Measurements from ENCODE around the gene PWWP2B.

PWWP2B gene

DNA sequence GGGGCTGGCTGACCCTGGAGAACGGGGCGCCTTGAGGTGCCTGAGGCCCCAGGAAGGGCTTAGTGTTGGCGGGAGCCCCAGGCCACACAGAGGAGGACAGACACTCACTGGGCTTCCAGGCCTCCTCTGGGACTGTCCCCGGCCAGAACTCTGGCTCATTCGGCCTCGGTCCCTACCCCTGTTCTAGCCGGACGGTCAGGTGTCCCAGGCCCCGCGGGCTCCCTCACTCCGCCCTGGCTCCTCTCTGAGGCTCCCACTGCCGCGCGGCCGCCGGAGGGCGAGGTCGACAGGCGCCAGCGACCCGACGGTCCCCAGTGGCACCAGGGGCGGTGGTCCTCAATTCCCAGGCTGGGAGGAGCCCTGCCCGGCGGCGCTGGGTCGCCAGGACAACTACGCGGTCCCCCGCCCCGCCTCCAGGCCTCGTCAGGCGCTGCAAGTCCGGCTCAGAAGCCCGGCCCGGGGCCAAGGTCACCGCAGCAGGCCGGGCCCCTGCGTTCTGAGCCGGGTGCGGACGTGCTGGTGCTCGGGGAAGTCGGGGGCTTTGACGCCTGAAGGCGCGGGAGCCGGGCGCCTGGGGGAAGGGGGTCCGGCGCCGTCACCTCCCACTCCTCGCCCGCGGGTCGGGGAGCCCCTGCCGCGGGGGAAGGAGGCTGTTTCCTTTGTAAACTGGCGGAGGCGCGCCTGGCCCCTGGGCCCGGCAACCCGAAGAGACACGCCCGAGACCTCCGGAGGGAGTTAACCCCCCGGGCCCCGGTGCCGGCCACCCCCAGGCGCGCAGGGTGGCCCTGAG lies 1.1 kb upstream of the PWWP2B start:
- no peak for DNase-seq

DNA sequence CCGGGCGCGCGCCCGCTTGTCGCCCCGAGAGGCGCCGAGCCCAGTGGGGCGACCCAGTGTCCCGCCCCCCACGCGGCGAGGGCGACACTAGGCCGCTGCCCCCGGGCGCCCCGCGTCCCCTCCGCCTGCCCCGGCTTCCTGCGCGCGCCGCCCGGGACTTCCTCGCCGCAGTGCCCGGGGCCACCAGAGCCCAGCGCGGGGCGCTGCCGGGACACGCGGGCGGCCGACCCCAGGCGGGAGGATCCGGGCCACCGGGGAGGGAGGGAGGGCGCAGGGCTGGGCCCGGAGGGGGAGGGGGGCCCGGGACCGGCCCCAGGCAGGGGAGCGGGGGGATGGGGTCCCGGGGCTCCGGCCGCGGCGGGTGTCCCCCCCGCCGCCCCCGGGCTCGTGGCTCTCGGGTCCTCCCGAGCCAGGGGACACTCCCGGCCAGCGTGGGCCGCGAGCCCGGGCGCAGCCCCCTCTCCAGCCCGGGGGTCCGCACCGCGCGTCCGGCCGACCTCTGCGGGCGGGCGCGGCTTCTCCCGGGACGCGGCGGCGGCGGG lies 435 bp upstream of the PWWP2B start:
- DNase-seq = peak; percentile 52

DNA sequence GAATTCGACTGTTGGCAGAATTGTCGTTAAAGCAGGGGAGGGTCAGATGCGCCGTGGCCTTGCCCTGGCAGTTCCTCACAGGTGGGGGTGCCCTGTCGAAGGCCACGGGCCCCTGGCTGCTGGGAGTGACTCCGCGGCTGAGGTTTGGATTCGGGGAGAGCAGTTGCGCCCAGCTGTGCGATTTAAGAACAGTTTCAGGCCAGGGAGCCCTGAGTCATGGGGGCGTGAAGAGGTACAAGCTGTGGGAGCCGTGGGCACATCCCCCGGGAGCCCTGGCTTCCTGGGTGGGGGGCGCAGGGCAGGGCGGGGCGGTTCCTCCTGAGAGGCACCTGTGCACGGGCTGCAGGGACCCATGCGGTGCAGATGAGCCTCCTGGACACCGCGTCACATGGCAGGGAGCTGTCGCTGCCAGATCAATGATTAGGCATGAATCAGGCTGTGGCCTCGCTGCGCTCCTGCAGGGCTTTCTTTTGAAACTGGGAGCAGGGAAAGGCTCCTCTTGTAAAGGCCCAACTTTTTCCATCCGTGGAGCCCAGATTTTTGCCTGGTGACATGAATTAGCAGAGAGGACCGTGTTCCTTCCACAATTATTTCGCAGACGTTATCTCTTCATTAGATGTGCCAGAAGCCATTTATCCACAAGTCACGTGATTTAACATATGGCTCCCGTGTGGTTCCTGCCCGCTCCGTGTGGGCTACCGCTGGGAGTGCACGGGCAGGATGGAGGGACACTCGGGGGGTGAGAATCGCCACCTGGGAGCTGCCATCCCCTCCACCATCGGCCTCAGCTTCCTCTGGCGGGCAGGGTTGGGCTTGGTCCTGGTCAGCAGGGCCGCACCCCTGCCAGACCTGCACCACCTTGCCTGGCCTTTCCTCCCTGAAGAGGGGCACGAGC lies 918 bp downstream of the PWWP2B start:
- peak; percentile 27 for DNase-seq

DNA sequence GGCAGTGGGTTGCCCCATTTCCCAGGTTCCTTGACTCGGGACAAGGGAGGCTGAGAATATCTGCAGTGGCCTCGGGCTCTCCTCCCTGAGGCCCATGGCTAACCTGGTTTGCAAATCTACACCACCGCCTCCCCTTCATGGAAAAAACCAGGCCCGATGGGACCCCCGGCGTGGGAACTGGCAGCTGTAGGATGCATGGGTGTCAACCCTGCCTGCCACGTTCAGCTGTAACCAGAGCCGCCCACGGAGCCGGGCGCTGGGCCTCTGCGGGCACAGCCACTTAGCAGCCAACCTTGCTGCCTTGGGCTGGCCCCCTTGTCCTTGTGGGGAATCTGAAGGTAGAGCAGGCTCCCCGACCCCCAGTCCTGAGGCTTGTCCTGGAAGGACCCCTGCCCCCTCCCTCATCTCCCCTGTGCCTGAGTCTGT lies 1.6 kb downstream of the PWWP2B start:
- no peak for DNase-seq

DNA sequence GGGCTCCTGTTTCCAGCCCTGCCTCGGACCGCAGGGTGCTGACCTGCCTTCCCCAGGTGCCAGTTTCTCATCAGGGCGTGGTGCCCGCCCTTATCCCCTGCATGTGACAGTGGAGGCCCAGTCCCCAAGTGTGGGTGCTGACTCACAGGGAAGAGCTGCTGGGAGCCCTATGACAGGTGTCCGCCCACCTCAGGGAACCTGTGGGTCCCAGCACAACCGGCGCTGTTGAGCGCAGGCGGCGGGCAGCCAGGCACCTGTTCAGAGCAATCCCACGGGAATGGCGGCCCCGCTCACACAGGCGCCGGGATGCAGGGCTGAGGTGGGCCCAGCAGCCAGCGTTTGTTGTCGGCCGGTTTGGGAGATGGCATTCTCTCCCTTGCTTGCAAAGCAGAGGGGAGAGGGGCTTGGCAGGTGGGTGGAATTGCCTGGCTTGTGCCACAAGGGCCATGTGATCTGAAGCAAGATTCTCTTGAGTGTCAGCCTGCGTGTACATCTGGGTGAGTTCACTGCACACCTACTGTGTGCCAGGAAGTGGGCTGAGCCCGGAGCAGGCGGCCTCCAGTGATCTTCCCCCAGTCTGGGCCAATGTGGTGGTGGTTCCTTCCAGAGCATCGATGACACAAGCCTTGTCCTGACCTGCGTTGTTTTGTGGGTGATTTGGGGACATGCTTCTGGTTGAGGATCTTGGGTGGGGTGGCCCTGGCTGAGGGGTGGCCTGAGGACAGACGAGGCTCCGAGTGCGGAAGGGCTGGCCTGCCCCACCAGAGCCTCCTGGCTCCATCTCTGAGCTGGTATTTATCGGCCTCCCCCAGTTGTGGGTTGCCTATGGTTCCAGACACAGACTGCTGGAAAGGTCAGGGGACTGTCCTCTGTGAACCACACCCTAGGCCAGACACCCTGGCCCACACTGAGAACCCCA lies 2.4 kb downstream of the PWWP2B start:
- no peak for DNase-seq

DNA sequence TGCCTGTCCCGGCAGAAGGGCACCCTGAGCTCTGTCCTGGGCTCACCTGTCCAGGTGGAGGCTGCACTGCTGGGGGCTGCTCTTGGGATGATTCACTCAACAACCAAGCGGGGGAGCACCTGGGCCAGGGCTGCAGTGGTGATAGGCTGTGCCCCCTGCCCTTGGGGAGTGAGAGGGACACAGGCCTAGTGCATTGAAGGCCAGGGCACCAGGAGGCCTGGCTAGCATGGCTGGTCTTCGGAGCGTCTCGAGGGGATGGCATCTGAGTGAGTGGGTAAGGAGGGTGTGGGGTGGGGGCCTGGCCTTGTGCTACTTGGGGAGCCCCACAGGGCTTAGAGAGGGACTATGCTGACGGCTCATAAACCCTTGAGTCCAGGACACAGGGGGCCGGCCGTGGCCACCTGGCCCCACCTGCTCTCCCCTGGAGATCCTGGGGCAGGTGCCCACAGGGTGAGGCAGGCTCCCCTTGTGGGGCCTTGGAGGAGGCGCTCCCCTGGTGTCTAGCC lies 3.1 kb downstream of the PWWP2B start:
- DNase-seq = no peak

DNA sequence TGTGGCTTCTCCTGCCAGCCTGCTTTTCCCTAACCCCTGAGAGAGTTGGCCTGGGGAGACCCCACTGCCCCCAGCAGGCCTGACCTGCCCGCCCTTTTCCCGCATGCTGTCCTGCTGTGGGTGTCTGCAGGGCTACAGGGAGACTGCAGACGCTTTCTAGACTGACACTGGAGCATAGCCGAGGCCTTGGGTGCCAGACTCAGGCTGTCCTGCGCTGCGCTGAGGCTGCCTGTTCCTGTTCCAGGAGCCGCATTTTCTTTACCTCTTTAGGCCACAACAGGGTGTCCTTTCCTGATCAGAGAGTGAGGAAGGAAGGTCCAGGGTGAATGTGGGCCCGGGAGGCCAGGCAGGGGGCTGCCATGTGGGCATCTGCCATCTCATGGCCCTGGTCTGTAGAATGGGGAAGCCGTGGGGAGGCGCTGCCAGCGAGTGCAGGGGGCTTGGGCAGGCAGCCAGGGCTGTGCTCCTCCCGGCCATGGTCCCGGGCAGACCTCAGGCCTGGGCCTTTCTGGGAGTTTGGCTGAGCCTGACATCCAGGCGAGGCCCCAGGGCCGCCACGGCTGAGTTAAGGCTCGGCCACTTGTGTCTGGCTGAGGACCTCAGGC lies 3.6 kb downstream of the PWWP2B start:
- no peak for DNase-seq

DNA sequence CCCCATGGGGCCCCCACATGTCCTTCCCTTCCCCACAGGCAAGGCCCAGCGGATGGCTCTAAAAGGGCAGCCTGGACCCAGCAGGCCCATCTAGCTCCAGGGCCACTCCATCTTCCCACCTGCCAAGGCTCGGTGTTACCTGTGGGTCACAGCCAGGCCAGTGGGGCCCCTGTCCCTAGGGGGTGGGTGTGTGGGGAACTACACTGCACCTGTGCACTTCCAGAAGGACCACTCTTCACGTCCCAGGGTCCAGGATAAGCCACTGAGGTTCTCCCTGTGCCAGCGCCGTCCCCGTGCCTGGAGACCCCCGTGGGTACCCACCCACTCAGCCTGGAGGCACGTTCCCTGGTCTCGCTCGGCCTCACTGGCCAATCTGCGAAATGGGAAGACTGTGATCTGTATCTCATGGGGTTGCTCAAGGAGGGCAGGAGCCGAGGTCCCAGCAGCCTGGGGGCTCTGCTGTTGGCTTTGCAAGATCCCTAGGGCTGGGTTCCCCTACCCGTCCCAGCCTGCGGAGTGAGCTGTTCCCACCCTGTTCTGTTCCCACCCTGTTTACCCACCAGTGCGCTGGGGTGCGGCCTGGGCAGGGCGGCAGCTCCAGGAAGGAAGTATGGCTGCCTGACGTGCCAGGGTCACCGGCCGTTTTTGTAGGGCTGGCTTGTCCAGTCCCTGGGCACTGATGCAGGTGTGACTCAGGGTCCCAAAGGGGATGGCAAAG lies 4.6 kb downstream of the PWWP2B start:
- no peak for DNase-seq

DNA sequence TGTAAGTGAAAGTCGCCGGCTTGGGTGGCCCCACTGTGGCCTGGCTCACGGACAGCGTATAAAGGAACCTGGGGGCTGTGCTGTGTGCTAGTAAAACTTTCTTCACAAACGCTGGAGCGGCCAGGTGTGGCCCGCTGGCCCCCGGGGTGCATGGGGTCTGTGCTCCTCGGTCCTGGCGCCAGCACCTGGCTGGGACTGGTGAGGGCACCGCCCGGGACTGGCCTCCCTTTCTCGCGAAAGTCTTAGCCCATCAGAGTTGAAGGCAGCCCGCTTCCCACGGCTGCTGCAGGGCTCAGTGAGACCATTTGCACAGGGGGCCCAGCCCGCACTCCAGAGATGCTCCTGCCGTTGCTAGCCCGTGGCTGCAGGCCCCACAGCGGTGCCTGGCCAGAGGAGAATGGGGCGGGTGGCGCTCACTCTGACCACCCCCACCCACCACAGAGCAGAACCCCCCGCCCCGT lies 5.8 kb downstream of the PWWP2B start:
- no peak for DNase-seq

DNA sequence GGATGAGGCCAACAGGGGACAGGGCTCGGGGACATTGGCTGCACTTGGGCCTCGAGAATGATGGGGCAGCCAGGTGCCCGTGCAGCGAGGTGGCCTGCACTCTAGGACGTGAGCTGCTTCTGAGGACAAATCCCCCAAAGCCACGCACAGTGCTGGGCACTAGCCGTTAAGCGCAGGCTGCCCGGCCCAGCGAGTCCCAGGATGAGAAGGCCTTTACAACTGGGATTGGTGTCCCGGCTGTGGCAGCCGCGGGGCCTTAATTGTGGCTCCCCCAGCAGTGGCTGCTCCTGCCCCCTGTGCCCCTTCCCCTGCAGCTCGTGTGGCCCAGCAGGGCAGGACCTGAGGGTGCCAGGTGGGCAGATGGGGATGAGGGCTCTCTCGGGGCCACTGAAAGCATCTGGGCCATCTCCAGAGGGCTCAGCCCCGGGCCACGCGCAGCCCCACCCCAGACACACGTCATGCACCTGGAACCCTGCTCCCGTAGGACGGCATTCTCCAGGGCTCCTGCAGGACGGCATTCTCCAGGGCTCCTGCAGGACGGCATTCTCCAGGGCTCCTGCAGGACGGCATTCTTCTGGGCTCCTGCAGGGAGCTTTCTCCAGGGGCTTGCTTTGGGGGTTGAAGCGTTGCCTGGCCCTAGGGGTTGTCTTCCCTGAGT lies 6.6 kb downstream of the PWWP2B start:
- no peak for DNase-seq

DNA sequence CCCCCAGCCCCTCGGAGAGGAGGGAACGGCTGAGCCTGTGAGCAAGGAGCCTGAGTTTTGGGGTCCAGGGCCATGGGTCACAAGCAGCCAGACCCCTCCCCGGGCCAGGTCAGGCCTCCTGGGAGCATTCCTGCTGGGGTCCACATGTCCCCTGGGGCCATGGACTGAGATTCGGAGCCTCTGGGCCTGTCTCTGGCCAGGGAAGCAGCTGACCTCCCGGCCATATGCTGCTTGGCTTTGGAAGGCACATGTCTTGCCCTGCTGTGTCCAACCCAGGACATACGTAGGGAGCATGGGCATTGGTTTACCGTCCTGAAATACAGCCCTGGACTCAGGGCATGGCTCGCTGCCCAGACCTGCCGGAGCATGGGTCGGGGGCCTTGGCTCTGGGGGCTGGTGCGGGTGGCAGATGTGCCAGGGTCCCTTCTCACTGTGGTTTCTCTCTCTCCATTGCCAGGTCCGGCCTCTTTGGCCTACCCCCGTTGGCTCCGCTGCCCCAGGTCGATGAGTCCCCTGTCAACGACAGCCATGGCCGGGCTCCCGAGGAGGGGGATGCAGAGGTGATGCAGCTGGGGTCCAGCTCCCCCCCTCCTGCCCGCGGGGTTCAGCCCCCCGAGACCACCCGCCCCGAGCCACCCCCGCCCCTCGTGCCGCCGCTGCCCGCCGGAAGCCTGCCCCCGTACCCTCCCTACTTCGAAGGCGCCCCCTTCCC lies 7.3 kb downstream of the PWWP2B start:
- DNase-seq = no peak

DNA sequence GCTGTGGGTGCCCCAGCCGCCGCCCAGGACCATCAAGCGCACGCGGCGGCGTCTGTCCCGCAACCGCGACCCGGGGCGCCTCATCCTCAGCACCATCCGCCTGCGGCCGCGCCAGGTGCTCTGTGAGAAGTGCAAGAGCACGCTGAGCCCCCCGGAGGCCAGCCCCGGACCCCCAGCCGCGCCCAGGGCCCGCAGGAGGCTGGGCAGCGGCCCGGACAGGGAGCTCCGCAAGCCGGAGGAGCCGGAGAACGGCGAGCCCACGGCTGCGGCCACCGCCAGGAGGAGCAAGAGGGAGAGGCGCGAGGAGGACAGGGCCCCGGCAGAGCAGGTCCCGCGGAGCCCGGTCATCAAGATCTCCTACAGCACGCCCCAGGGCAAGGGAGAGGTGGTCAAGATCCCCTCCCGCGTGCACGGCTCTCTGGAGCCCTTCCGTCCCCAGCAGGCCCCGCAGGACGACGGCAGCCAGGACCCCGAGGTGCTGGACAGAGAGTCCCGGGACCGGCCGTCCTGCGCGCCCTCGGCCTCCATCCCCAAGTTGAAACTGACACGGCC lies 8.0 kb downstream of the PWWP2B start:
- no peak for DNase-seq

DNA sequence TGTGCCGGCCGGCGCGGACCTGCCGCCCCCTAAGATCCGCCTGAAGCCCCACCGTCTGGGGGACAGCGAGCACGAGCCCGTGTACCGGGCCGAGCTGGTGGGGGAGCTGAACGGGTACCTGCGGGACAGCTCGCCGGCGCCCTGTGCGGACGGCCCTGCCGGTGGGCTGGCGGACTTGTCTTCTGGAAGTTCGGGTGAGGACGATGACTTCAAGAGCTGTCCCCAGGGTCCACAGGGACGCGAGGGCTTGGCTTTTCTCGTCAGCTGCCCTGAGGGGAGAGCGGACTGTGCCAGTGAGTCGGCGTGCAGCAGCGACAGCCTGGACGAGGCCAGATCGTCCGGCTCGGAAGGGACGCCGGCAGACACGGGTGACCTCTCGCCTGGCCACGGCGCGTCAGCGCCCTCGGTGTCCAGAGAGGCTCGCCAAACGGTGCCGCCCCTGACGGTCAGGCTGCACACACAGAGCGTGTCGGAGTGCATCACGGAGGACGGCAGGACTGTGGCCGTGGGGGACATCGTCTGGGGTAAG lies 8.5 kb downstream of the PWWP2B start:
- DNase-seq = no peak

DNA sequence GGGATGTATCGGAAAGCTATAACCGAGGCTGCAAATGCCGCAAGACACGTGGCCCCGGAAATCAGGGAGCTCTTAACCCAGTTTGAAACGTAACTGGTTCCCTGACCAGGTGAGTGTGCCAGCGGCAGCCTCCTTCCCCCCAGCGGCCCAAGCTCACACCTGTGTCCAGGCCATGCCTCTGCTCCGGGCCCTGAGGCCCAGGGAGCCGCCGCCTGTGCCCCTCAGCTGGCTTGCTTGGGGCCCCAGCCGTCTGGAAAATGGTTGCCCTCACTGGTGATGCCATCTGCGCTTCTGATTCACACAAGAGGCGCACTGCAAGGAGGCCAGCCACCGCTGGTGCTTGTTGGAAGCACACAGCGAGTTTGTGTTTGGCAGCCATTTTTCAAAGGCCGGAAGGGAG lies 9.2 kb downstream of the PWWP2B start:
- DNase-seq = no peak

DNA sequence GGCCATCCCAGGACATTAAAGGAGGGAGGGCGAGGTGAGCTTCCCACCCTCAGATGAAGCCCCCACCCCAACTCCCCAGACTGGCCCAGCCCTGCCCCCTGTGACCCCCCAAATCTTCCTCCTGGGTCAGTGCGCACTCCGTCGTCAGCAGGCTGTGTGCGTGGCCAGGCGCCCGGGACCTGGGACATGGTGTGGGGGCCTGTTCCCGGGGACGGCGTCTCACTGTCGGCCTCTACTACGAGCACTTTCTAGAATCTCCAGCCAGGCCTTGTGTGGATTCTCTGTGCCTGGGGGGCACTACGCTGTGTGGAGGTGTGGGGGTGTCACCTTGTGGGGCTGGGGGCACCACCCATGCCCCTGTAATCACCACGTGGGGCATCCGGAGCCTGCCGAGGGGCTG lies 9.8 kb downstream of the PWWP2B start:
- no peak for DNase-seq

DNA sequence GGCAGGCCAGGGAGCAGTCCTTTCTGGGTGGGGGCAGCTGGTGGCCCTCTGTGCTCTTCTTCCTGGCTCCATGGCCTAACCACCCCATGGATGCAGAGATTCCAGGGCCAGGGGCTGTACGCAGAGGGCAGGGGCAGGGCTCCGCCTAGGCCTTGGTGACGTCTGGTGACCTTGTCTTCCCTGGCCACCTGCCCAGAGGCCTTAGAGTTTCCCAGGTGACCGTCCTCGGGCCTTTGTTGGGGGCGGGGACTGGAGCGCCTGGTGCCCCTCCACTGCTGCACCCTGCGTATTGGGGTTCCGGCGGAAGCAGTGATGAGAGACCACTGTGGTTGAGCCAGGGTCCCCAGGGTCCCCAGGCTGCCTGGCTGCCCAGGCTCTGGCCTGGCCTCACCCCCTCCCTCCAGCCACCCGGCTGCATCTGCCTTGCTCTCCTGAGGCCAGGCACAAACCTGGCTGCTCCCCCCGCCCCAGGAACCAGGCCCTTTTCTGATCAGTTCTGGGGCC lies 10.3 kb downstream of the PWWP2B start:
- no peak for DNase-seq

DNA sequence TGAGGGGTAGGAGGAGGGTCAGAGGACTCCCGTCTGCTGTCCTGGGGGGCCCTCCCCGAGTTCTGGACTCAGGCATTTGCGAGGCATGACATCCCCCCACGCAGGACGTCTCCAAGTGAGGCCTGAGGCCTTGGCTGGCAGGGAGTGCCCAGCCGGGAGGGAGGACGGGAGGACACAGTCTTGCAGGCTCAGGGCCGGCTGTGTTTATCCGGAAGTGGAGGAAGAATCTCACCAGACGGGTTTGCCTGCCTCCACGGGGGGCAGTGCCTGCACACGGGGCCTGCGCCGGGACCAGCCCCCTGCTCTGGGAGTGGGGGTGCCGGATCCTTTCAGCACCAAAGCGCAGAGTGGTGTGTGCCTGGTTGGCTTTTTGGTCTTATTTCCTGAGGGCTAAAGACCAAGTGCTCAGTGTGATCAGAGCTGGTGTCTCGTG lies 10.9 kb downstream of the PWWP2B start:
- no peak for DNase-seq

DNA sequence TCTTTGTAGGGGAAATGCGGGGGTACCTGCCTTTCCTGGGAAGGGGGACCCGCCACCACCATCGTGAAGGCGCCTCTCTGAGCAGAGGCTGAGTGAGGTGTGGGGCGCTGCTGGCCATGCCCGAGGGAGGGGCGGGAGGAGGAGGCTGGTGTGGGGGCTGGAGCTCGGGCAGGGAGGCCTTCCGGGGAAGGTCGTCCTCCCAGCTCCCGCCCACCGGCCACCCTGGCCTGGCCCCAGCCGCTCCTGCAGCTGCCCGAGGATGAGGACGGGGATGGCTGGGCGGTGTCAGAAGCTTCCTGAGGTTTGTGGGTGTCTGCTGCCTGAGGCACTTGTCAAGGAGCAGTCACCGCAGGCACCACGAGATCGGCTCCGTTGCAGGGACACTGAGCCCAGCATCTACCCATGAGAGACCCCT lies 11.4 kb downstream of the PWWP2B start:
- DNase-seq = no peak

Measured in activated CD4-positive, alpha-beta T cell treated with anti-CD3 and anti-CD28 coated beads for 1 hour (primary cell).